PC-3 (cell line): Measurements from ENCODE around the gene PTK6. TPM values are rescaled to one million over a fixed set of nuclear protein-coding genes. Genes with fewer than 3 reads are reported as not detected.

ENCODE experiments used
- ATAC-seq: fragments of 200-7000 bp; cut with Tn5 transposase; 2 replicates; pipeline ENCODE4 v1.9.1; 2020; ENCODE audit warnings: mild to moderate bottlenecking, moderate library complexity
- BruUV-seq: library from RNA; stranded (reverse); fragments of 400-500 nt; replicated peaks from 2 replicates; lab custom pipeline; 2021; lab: Mats Ljungman, UMichigan
- CTCF ChIA-PET: fragments of 300-600 bp; sonication (Branson Sonifier 250); formaldehyde crosslinking; loops from one replicate; lab custom pipeline; 2022; ENCODE audit warnings: antibody characterized with exemption; lab: Charles Lee
- POLR2A ChIA-PET: fragments of 300-600 bp; sonication (Branson Sonifier 250); formaldehyde crosslinking; loops from one replicate; lab custom pipeline; 2022; ENCODE audit warnings: antibody characterized with exemption; ENCODE audit not compliant: unreplicated experiment; lab: Charles Lee
- DNase-seq: peaks from one replicate; pipeline ENCODE4 v3.0.0-alpha.2; 2015
- H2AFZ ChIP-seq: fragments of 300-600 bp; sonication (generic); 2 replicates; pipeline ENCODE4 v1.6.0; 2016; ENCODE audit warnings: antibody characterized with exemption, low read length
- H3F3A ChIP-seq: fragments of 300-600 bp; sonication (generic); one replicate; pipeline ENCODE4 v1.6.0; 2017; ENCODE audit warnings: antibody characterized with exemption, low read length, control low read depth, mild to moderate bottlenecking; ENCODE audit not compliant: unreplicated experiment
- H3K27ac ChIP-seq: fragments of 300-600 bp; sonication (generic); 2 replicates; pipeline ENCODE4 v1.5.1; 2016; ENCODE audit warnings: mild to moderate bottlenecking, low read length
- H3K27me3 ChIP-seq: fragments of 300-600 bp; sonication (generic); 2 replicates; pipeline ENCODE4 v1.6.1; 2016; ENCODE audit warnings: low read length, mixed read lengths
- H3K36me3 ChIP-seq: fragments of 300-600 bp; sonication (generic); 2 replicates; pipeline ENCODE4 v1.6.1; 2016; ENCODE audit warnings: low read depth, mixed run types, low read length, mixed read lengths
- H3K4me1 ChIP-seq: fragments of 300-600 bp; sonication (generic); 2 replicates; pipeline ENCODE4 v1.5.1; 2016; ENCODE audit warnings: low read length; ENCODE audit not compliant: insufficient read depth
- H3K4me2 ChIP-seq: fragments of 300-600 bp; sonication (generic); 2 replicates; pipeline ENCODE4 v1.6.0; 2016; ENCODE audit warnings: low read length
- H3K4me3 ChIP-seq: fragments of 300-600 bp; sonication (generic); 2 replicates; pipeline ENCODE4 v1.5.1; 2016; ENCODE audit warnings: mild to moderate bottlenecking, low read length, mixed read lengths
- H3K79me2 ChIP-seq: fragments of 300-600 bp; sonication (generic); 2 replicates; pipeline ENCODE4 v1.6.1; 2017; ENCODE audit warnings: low read length, mixed read lengths
- H3K9ac ChIP-seq: fragments of 300-600 bp; sonication (generic); 2 replicates; pipeline ENCODE4 v1.6.0; 2016; ENCODE audit warnings: mild to moderate bottlenecking, low read length
- H3K9me2 ChIP-seq: fragments of 300-600 bp; sonication (generic); replicated peaks from 2 replicates; pipeline ENCODE4 v1.6.1; 2016; ENCODE audit warnings: mixed run types, low read length, mixed read lengths
- H3K9me3 ChIP-seq: fragments of 300-600 bp; sonication (generic); 2 replicates; pipeline ENCODE4 v1.6.1; 2016; ENCODE audit warnings: low read length, mixed read lengths
- H4K20me1 ChIP-seq: fragments of 300-600 bp; sonication (generic); 2 replicates; pipeline ENCODE4 v1.6.1; 2016; ENCODE audit warnings: low read length, mixed read lengths
- CTCF ChIP-seq: fragments of 300-600 bp; sonication (generic); conservative IDR thresholded peaks from 2 replicates; pipeline ENCODE4 v1.5.1; 2017; ENCODE audit warnings: antibody characterized with exemption, low read depth, mild to moderate bottlenecking, low read length
- EZH2 ChIP-seq: fragments of 300-600 bp; sonication (generic); IDR thresholded peaks from one replicate; pipeline ENCODE4 v1.6.1; 2017; ENCODE audit warnings: antibody characterized with exemption, mild to moderate bottlenecking, low read length; ENCODE audit not compliant: unreplicated experiment
- EZH2phosphoT487 ChIP-seq: fragments of 300-600 bp; sonication (generic); IDR thresholded peaks from 2 replicates; pipeline ENCODE4 v1.6.1; 2018; ENCODE audit warnings: mild to moderate bottlenecking, antibody characterized with exemption, low read length, borderline replicate concordance
- intact Hi-C: fragments of 100-400 bp; cut with micrococcal nuclease; formaldehyde crosslinking; loops from 2 replicates; pipeline ENCODE4 v1.9.0; 2023
- total RNA-seq: library from RNA; depleted of rRNA; stranded (reverse); fragments of >200 nt; gene quantifications from 2 replicates; pipeline ENCODE4 v1.2.3, GENCODE V29; 2014

Gene PTK6
- total RNA-seq, 1 experiment from 2014 or later, result 11.1 TPM

- intact Hi-C loops, result no loop called here
- H3K79me2 ChIP-seq, result peaks cover 21% of the 10 kb centered on the region
- no peaks in the 10 kb centered on the region for H3K9me2 ChIP-seq
- H3K9ac ChIP-seq, result no peak overlapping the region
- peaks cover 49% of the 10 kb centered on the region for H3K36me3 ChIP-seq
- no peak overlapping the region for H2AFZ ChIP-seq
- no peaks in the 10 kb centered on the region for H3K27me3 ChIP-seq
- no peak overlapping the region for H3K27ac ChIP-seq
- H3K4me1 ChIP-seq, result peaks cover 14% of the 10 kb centered on the region
- peak overlapping the region; percentile 98 for H3K4me2 ChIP-seq
- peak; percentile 15 for ATAC-seq
- H3K4me3 ChIP-seq, result no peak overlapping the region
- ChIA-PET CTCF (interaction anchor here (0.9 to 1.7 kb wide), 3 partner anchors 25 to 42 kb away, joined by 4 to 21 read pairs (median 4); partner anchors contain the start of genes PPDPF and PTK6), POLR2A (no interaction called here)
- TF ChIP-seq EZH2phosphoT487, result no peak
- peak; percentile 90 for TF ChIP-seq CTCF
- TF ChIP-seq EZH2, result no peak
- DNase-seq, result peak; percentile 51
- no peaks in the 10 kb centered on the region for H3F3A ChIP-seq
- H3K9me3 ChIP-seq, result no peaks in the 10 kb centered on the region
- no peaks in the 10 kb centered on the region; the same call in 1 of the 2 replicates for H4K20me1 ChIP-seq
- no TSS peak for BruUV-seq
Observed at GRCh38 chr20:63495741-63496595, 41.2 kb downstream of the PTK6 start.

DNA sequence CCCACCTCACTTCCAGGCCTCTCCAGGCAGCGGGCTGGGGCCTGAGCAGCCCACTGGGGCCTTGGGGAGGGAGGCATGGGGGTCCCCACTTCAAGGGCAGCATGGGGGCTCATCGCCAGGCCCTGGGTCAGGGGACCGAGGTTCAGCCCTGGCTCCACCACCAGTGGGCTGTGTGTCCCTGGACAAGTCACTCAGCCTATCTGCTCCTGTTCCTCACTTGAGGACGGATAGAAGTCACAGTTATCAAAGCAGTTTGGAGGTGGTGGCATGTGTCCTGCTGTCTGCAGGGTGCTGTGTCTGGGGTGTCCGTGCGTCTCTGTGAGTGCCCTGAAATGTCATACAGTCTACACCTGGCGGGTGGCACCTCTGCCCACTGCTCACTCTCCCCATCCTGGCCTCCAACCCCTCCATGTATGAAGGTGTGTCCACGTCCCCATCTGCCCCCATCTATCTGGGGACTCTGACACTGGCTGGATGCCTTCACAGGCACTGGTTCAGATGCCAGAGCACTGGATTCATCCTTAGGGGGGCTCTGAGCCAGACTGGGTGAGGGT is 41.9 kb downstream of the PTK6 start:
- no peak overlapping the region for H3K9ac ChIP-seq
- H3F3A ChIP-seq, result no peaks in the 10 kb centered on the region
- no peak for ATAC-seq
- H3K9me3 ChIP-seq, result no peaks in the 10 kb centered on the region
- ChIA-PET CTCF (no interaction called here), POLR2A (no interaction called here)
- H3K36me3 ChIP-seq, result peaks cover 50% of the 10 kb centered on the region
- H3K4me1 ChIP-seq, result peaks cover 14% of the 10 kb centered on the region
- H3K4me2 ChIP-seq, result no peak overlapping the region
- H2AFZ ChIP-seq, result no peak overlapping the region
- no peaks in the 10 kb centered on the region; the same call in 1 of the 2 replicates for H4K20me1 ChIP-seq
- H3K27ac ChIP-seq, result no peak overlapping the region
- no peaks in the 10 kb centered on the region for H3K27me3 ChIP-seq
- intact Hi-C loops, result no loop called here
- H3K9me2 ChIP-seq, result no peaks in the 10 kb centered on the region
- DNase-seq, result no peak
- BruUV-seq, result no TSS peak
- H3K4me3 ChIP-seq, result no peak overlapping the region
- peaks cover 21% of the 10 kb centered on the region for H3K79me2 ChIP-seq
- TF ChIP-seq CTCF (no peak), EZH2phosphoT487 (no peak)
